ENCODE measurements around the gene EPB41L2. TPM values are rescaled to one million over a fixed set of nuclear protein-coding genes. Genes with fewer than 3 reads are reported as not detected.
A peak's percentile ranks its signal among the peaks of the same experiment; 100 is the strongest.

EPB41L2 gene
- total RNA-seq, 4 donors from 2014 or later, result 11.6 to 24.0 (median 14.6) TPM

DNA sequence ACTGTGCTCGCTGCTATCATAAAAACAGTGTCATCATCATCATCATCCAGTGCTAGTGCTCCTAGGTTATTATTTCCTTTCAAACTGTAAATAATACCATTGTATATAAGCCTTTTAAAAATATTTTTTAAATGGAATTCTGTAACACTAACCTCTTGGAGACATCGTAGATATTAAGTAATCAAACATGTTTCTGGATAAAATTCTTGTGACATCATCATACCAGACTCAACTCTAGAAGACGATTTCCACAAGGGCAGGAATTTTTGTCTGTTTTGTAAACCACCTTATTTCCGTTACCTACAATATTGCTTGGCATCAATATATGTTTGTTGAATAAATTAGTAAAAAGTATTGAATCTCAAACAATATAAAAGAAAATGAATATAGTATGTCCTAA is 40.4 kb downstream of the EPB41L2 start:
- Histone ChIP-seq H3K27me3 (no peaks in the 10 kb centered on the region), H3K27ac (no peak overlapping the region), H3K4me3 (no peak overlapping the region), H3K36me3 (no peaks in the 10 kb centered on the region), H3K4me1 (no peaks in the 10 kb centered on the region), H3K9me3 (no peaks in the 10 kb centered on the region)
- intact Hi-C loops (cut with DNase I; ENCODE audit: low total_unique reads), result no loop called here
- TF ChIP-seq POLR2A (IDR thresholded peaks at IDR 0.05) (no peak), CTCF (IDR thresholded peaks at IDR 0.05 in 4 of 5, conservative IDR thresholded peaks at IDR 0.05 in 1 of 5) (no peak)
- ATAC-seq (no peak), DNase-seq (no peak)
- in situ Hi-C loops (cut with MboI; ENCODE audit: low sequenced_read_pairs in 4 of 4), result no loop called here

GRCh38 chr6:131017962-131018361 is 45.1 kb downstream of the EPB41L2 start:
- no peak overlapping the region for H3K4me3 ChIP-seq
- TF ChIP-seq POLR2A (IDR thresholded peaks at IDR 0.05), result no peak
- TF ChIP-seq CTCF (IDR thresholded peaks at IDR 0.05 in 4 of 5, conservative IDR thresholded peaks at IDR 0.05 in 1 of 5), result no peak
- no peaks in the 10 kb centered on the region for H3K9me3 ChIP-seq
- intact Hi-C loops (cut with DNase I; ENCODE audit: low total_unique reads) (no loop called here), in situ Hi-C loops (cut with MboI; ENCODE audit: low sequenced_read_pairs in 4 of 4) (no loop called here)
- H3K27me3 ChIP-seq, result no peaks in the 10 kb centered on the region
- H3K27ac ChIP-seq, result no peak overlapping the region
- DNase-seq, result no peak
- H3K4me1 ChIP-seq, result peaks cover 7 to 30% of the 10 kb centered on the region in 2 donors
- no peak for ATAC-seq
- H3K36me3 ChIP-seq, result no peaks in the 10 kb centered on the region

- no peaks in the 10 kb centered on the region for H3K36me3 ChIP-seq
- H3K4me1 ChIP-seq, result peaks cover 7 to 30% of the 10 kb centered on the region in 2 donors
- DNase-seq (no peak), ATAC-seq (peak in 1 of 2 donors; percentile 37)
- H3K4me3 ChIP-seq, result no peak overlapping the region
- H3K27ac ChIP-seq, result peak overlapping the region; percentile 37 to 60 (median 42)
- TF ChIP-seq CTCF (IDR thresholded peaks at IDR 0.05 in 4 of 5, conservative IDR thresholded peaks at IDR 0.05 in 1 of 5) (no peak), POLR2A (IDR thresholded peaks at IDR 0.05) (no peak)
- intact Hi-C loops (cut with DNase I; ENCODE audit: low total_unique reads) (no loop called here), in situ Hi-C loops (cut with MboI; ENCODE audit: low sequenced_read_pairs in 4 of 4) (no loop called here)
- no peaks in the 10 kb centered on the region for H3K27me3 ChIP-seq
- no peaks in the 10 kb centered on the region for H3K9me3 ChIP-seq
Observed at GRCh38 chr6:131015630-131016263, 47.3 kb downstream of the EPB41L2 start.

DNA sequence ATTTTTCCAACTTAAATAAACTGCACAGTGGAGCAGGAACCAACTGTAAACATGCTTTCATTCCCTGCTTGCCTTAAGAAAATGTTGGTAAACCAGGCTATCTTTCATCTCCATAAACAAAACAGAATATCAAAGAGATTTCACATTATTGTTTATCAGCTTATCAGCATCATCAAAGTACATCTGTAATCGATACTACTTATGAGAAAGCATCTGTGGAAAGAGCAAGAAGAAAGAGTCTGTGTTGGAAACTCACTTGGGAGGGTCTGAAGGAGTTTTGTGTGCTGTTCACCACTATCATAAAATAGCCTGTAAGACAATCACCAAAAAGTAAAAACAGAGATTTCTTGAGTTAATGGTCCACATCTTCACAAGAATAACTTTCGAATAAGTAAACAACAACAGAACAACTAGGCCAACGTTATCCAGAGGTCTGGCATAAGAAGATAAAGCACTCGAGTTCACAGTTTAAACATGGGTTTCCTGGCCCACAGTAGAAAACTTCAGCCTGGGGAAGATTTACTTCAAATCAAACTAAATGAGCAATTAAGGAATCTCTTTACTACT is 47.9 kb downstream of the EPB41L2 start:
- no peak for ATAC-seq
- no peaks in the 10 kb centered on the region for H3K27me3 ChIP-seq
- no peaks in the 10 kb centered on the region for H3K36me3 ChIP-seq
- in situ Hi-C loops (cut with MboI; ENCODE audit: low sequenced_read_pairs in 4 of 4) (no loop called here), intact Hi-C loops (cut with DNase I; ENCODE audit: low total_unique reads) (no loop called here)
- H3K27ac ChIP-seq, result peak overlapping the region; percentile 37 to 60 (median 42)
- H3K4me3 ChIP-seq, result no peak overlapping the region
- H3K9me3 ChIP-seq, result no peaks in the 10 kb centered on the region
- TF ChIP-seq POLR2A (IDR thresholded peaks at IDR 0.05) (no peak), CTCF (IDR thresholded peaks at IDR 0.05 in 4 of 5, conservative IDR thresholded peaks at IDR 0.05 in 1 of 5) (no peak)
- no peak for DNase-seq
- peaks cover 7 to 30% of the 10 kb centered on the region in 2 donors for H3K4me1 ChIP-seq
